PC-9 (cell line): ENCODE data around the gene SPCS3.

Experiments used
- CTCF ChIP-seq: fragments of 200-600 bp; sonication (generic); conservative IDR thresholded peaks from 2 replicates; pipeline ENCODE4 v1.6.1; 2017; ENCODE audit warnings: mixed run types, antibody characterized with exemption, mild to moderate bottlenecking, moderate library complexity
- EZH2 ChIP-seq: fragments of 200-600 bp; sonication (generic); IDR thresholded peaks from 2 replicates; pipeline ENCODE4 v1.8.0; 2017; ENCODE audit warnings: antibody characterized with exemption, low read depth

GRCh38 chr4:176333076-176333475, 13.3 kb downstream of the SPCS3 start:
- TF ChIP-seq CTCF (no peak), EZH2 (no peak)
